ENCODE data around the gene PADI1.

GRCh38 chr1:17287130-17287776, 82.3 kb downstream of the PADI1 start:
- TF ChIP-seq POLR2A (IDR thresholded peaks at IDR 0.05) (no peak), CTCF (IDR thresholded peaks at IDR 0.05) (no peak)
